Head of caudate nucleus (tissue), 42 donors: ENCODE results near the gene SBF2.
"Not testable (repeated sequence)": the region's sequence is repeated elsewhere in the genome, so short reads cannot be mapped to it uniquely, and the experiment has no call there.

Experiments used
- DNase-seq, 42 donors: peaks; one replicate each; pipeline versions ENCODE4 v3.0.0 to v3.0.0-alpha.2; 2020 to 2021; ENCODE audit warnings: mixed read lengths in 7 of 42
- intact Hi-C: fragments of 100-400 bp; cut with DNase I; formaldehyde crosslinking; loops from one replicate; pipeline ENCODE4 v1.15.0; 2022

SBF2 gene

DNA sequence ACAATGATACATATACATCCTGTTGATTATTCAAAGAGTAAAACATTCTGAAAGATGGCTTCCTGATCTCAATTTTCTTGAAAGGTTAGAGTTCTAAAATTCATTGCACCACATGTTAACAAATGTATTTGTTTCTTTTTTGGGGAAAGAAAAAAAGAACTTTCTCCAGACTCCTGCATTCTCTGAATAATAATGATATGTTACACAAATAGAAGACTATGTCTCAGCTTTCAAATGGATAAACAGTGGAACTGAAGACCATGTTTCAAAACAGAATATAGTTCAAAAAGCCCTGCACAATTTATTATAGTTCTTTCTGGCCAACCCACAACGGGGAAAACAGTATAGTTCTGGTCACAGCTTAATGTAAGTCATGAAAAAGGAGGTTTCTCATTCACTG, 277.0 kb downstream of the SBF2 start:
- DNase-seq, result no peak
- intact Hi-C loops, result no loop called here

DNA sequence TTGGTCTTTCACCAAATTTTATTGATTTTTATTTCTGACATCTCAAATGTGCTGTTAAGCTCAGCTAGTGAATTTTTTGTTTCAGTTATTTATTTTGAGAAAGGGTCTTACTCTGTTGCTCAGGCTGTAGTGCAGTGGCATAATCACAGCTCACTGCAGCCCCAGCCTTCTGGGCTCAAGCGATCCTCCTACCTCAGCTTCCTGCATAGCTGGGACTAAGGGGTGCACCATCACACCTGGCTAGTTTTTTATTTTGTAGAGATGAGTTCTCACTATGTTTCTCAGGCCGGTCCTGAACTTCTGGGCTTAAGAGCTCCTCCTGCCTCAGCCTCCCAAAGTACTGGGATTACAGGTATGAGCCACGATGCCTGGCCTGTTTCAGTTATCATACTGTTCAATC, 282.0 kb downstream of the SBF2 start:
- DNase-seq, result no peak
- intact Hi-C loops, result no loop called here

DNA sequence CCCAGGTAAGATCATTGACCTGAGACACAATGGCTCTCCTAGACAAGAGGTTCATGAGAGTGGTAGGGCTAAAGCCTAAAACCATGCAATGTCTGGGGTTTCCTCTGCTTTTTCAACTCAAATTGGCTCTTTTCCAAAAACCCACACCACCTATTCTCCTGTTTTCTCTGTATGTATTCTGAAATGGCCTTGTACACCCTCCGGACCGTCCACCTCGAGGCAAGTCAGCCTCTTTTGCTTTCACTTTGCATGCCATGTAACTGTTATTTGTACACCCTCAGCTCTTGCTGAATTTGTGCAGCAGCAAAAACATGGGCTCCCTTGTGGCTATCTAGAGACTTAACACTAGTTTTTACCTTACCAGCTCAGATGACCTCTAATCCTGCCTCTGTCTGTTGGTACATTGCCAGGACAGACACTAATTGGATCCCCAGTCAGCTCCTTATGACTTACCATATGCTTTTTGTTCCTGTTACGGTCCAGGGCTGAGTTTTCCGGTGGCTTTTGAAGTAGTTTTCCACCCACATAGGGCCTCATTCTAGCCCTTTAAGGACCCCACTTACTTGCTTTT, 288.0 kb downstream of the SBF2 start:
- no peak for DNase-seq
- intact Hi-C loops, result no loop called here

DNA sequence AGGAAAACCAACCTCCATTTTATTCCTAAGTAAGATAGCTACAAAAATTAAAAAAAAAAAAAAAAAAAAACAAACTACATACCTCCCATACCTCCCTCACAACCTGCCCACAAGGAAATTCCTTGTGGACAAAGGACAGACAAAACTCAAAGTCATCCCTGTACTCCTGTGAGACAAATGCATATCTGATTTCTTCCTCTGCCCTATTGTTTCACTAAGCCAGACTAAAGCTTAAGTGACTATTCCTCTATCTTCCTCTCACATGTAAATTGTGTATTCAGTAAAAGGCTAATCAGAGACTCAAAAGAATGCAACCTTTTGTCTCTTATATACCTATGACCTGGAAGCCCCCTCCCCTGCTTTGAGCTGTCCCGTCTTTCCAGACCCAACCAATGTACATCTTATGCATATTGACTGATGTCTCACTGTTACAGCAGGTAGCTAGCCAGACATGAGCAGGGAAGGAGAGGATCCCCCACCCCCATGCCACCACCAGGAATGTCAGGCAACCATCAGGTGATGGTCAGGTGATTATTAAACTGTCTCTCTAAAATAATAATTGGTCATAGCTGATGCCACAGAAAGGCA, 289.4 kb downstream of the SBF2 start:
- intact Hi-C loops, result no loop called here
- no peak for DNase-seq

DNA sequence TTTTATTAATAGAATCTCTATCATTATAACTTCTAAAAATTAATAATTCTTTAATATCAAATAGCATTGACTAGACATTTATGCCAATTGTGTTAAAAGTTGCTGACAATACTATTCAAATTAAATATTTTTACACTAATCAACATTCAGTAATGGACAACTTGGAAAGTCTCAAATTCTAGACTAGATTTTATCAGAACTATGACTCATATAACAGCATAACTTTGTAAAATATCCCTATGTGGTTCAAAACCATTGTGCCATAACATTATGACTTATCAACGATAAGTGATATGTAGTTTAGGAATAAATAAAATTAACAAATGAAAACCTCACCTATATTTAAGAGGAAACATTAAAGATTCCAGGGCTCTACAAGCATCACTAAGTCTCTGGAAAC, 291.8 kb downstream of the SBF2 start:
- no peak for DNase-seq
- intact Hi-C loops, result no loop called here

DNA sequence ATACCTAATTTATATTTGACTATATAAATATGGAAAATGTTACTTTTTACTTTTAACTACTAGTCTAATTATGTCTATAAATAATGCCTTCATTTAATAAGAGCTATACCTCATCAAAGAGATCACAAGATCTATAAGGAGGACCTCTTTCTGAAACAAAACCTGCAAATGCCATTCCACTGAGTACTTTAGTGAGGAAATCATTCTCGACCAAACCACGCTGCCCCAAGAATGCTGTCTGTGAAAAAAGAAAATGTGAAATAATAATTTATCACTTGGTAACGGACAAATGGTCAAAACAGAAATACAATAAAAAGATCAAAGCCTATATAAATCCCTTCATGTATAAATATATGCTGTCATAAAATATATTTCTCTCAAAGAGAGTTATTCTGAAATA, 301.7 kb downstream of the SBF2 start:
- DNase-seq, result no peak
- intact Hi-C loops, result no loop called here

DNA sequence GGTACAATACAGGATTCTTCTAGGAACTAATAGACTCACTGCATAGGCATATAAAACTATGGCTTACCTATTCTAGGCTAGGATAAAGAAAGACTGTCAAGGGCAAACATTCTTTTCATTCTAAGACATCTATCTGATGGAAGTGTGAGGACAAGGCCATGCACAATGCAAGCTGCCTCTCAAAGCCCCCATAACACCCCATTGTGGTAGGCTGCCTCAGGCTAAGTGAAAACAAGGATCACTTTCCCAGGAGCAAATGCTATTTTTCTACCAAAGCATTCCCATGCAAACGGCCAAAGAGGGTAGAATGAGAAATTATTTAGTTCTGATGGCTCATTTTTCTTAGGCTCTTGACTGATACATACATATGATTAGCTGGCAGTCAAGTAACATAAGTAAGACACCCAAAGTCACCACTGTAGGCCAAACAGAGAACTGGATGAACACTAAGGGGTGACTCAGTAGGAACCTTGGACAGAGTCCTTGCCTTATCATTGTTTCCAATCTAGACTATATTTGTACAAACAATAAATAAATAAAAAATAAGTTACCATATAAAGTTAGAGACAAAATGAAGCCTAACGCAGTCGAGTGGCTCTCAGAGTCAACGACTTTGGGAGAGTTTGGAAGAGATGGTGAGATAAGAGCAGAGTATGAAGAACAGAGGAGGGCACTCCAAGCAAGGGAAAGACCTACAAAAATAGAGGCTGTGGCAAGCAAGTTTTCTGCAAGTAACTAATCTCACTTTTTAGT, 303.6 kb downstream of the SBF2 start:
- no peak for DNase-seq
- intact Hi-C loops, result no loop called here

DNA sequence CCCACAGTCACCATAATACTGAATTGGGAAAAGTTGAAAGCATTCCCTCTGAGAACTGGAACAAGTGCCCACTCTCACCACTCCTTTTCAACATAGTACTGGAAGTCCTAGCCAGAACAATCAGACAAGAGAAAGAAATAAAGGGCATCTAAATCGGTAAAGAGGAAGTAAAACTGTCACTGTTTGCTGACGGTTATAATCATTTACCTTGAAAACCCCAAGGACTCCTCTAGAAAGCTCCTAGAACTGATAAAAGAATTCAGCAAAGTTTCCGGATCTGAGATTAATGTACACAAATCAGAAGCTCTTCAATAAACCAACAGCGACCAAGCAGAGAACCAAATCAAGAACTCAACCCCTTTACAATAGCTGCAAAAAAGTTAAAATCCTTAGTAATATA, 306.7 kb downstream of the SBF2 start:
- not testable (repeated sequence) for DNase-seq
- intact Hi-C loops, result loop anchor here (10.0 kb wide), 1 partner anchor 317 kb away; the partner anchor contains the start of gene ADM

DNA sequence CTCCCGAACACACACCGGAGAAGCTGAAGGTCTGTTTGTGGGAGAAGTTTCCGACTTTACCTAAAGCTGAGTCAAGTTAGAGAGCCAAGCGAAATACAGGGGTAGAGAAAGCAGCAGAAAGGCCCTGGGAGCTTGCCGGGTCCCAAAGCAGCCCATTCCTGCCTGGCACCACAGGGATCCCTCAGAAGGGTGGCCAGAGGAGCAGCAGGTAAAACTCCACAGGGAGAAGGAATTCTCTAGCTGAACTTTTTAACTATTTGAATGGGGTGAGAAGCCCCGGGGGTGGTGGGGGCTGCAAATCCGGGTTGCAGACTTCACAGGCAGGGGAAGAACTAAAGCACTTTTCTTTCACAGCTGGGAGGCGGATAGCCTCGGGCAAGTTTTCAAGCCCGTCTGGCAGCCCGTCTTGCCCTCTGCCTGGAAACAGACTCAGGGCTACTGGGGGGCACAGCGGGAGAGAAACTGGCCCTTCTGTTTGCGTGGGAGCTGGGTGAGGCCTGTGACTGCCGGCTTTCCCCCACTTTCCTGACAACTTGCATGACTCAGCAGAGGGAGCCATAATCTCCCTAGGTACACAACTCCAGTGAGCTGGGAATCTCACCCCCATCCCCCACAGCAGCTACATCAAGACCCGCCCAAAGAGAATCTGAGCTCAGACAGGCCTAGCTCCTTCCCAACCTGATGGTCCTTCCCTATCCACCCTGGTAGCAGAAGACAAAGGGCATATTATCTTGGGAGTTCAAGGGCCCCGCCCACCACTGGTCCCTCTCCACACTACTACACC, 311.0 kb downstream of the SBF2 start:
- intact Hi-C loops, result loop anchor here (10.0 kb wide), 1 partner anchor 322 kb away; the partner anchor contains the start of gene ADM
- DNase-seq, result peak in 32 of 42 donors; percentile 7 to 73 (median 40)

DNA sequence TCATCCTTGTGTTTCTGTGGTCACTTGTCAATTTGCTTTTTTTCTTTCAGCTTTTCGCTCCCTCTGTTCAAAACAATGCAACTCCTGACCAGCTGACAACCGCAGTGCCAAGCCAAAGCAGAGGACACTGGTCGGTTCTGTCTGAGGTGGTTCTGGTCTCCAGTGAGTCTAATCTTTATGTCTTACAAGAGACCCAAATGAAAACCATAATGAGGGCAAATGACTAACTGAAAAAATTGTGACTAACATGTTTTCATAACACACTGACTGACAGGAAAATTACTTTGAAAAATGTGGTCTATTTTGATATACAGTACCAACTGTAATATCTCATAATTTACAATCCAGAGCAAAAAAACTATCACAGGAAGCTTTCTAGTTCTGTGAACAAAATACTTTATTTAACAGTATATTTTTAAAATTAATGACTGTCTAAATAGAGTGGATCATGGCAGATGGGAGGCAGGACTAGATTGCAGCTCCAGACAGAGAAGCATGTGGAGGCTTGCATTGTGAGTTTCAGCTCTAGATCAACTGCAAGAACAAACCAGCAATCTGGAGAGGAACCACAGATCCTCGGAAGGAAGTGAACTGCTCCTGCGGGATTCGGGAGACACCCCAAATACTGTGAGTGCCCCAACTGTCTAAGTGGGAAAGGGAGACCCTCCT, 311.8 kb downstream of the SBF2 start:
- intact Hi-C loops, result loop anchor here (10.0 kb wide), 1 partner anchor 323 kb away; the partner anchor contains the start of gene ADM
- DNase-seq, result peak in 27 of 42 donors; percentile 8 to 66 (median 39)

DNA sequence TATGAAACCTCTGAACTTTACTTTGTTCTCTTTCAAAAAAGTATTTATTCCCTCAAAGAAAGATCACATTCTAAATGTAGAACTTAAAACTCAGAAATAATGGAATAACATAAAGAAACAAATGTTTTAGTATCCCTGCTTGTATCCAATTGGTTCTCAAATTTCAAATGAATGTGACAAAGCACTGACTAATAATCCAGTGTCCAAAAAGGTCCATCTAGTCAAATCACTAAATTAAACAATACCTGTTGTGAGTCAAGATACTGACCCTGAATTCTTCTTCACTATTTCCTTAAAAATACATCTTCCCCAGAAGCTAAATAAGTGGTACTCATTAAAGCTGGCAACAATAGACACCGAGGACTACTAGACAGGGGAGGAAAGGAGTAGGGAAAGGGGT, 313.1 kb downstream of the SBF2 start:
- intact Hi-C loops, result loop anchor here (10.0 kb wide), 1 partner anchor 324 kb away; the partner anchor contains the start of gene ADM
- DNase-seq, result no peak

DNA sequence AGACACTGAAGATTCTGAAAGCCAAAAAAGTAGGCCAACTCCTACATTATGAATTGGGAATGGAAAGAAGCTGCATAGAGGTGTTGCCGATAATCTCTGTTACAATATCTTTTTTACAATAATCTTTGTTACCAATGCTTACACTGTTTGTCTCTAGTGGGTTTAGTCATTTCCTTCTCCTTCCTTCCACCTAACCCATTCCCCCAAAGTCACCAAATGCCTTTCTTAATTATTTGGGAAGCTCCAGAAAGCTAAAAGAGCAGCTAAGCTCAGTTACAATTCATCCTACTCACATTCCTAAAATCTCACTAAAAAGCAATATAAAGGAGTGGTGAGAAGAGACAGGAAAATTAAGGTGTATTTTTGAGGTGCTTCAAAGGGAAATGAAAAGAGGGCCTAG, 316.5 kb downstream of the SBF2 start:
- intact Hi-C loops, result no loop called here
- no peak for DNase-seq

DNA sequence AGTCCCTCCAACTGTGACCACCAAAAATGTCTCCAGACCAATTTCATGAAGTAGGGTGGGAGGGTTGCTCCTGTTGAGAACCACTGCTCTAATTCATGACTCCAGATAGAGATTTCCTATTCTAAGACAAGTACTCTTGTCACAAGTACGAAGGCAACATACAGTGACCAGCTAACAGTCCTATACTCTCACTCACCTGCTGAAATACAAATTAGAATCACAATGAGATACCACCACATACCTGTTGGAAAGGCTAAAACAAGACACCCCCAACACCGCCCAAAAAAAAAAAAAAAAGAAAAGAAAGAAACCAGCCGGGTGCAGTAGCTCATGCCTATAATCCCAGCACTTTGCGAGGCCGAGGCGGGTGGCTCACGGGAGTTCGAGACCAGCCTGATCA, 319.6 kb downstream of the SBF2 start:
- DNase-seq, result no peak
- intact Hi-C loops, result loop anchor here (5.0 kb wide), 1 partner anchor 217 kb away; no protein-coding TSS in a partner anchor

DNA sequence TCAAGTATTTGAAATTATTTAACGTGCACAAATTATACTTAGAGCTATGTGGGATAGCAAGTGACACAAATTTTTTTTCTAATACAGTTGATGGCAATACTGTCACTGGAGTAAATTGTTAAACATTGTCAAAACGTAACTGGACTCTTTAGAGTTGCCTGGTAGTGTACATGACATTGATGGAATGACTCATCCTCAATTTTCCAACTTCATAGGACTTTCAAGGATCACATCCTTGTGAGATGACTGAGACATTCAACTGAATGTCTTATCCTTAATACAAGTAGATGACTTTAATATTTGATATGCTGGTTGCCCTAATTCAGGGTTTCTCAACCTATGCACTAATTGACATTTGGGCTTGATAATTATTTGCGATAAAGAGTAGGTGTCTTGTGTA, 320.1 kb downstream of the SBF2 start:
- intact Hi-C loops, result loop anchor here (5.0 kb wide), 1 partner anchor 217 kb away; no protein-coding TSS in a partner anchor
- DNase-seq, result no peak

DNA sequence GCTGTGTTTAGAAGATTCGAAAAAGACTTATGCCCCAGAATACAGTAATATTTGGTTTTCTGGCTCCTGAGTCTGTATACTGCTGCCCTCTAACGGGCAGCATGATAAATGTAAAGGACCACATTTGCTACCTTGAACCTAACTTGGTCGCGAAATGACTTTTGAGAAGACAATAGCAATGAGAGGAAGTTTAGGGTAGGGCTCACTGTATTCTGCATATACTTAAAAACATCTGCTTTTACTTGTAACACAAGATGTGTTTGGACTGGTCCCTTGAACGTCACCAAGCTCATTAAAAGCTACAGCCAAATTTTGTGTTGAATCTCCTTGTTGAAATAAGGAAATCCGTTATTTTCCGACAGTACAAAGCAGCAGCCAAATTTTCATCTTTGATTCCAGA, 321.0 kb downstream of the SBF2 start:
- intact Hi-C loops, result loop anchor here (5.0 kb wide), 1 partner anchor 216 kb away; no protein-coding TSS in a partner anchor

DNA sequence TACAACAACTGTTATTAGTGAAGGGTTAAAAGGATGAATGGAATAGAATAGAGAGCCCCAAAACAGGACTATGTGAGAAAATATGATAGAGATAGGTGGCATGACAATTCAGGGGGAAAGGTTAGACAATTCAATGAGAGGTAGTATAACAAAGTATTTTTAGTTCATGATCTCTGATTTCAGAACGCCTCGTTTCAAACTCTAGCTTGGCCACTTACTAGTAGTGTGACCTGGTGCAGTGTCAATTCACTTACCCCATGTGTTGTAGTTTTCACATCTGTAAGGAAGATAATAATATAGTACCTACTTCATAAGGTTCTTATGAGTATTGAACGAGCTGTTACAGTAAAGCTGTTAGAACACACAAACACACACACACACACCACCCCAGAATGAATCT, 322.1 kb downstream of the SBF2 start:
- no peak for DNase-seq
- intact Hi-C loops, result loop anchor here (5.0 kb wide), 1 partner anchor 215 kb away; no protein-coding TSS in a partner anchor

More for the DNA sequence above, 321.0 kb downstream of the SBF2 start:
- peak in 6 of 42 donors; percentile 11 to 49 (median 30) for DNase-seq

DNA sequence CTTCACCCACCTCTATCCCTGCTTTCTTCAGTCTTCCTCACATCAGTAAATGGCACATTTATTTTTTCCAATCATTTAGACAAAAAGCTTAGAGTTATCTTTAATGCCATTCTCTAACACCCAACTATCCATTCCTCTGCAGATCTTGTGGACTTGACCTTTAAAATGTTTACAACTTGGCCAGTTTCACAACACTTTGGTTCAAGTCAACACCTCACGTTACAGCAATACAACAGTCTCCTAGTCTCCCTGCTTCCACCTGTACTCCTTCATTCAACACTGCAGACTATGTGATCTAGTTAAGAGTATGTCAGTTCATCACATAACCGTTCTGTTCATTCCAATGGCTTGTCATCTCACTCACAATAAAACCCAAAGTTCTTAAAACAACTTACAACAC, 325.0 kb downstream of the SBF2 start:
- DNase-seq, result no peak
- intact Hi-C loops, result no loop called here

DNA sequence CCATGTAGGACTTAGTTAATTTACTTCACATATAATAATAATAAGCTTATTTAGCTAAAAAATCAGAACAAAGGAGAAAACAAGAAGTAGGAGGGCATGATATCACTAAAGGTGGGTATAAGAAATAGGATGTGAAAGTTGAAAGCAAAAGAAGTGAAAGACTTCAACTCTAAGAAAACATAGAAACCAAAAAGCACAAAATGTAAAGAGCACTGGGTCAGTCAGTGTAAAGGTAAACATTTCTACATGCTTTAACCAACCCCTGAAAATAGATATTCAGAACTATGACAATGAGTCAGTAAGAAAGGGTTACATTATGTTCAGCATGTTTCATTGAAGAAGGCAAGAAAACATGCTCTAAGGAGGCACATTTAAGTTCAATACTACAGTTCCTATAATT, 331.3 kb downstream of the SBF2 start:
- intact Hi-C loops, result no loop called here
- no peak for DNase-seq

DNA sequence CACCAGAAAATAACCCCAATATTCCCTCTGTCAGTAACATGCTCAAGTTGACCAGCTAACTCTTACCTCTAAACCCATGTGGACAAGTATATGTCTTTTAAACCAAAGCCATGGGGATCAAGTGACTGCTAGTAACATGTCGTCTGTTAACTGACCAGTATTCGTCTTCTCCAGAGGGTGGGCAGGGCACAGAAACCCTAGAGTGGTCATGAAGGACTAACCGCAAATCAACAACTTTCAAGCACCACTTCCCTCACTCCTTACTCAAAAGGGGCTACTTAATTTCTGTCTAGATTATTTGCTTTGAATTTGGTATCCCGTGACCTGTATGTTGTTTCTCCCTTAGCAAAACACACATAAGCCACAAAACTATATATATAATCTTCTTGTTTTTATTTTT, 336.9 kb downstream of the SBF2 start:
- no peak for DNase-seq
- intact Hi-C loops, result no loop called here
